D721Med (cell line): ENCODE measurements around the gene GSTA3.

Source experiments
- DNase-seq: peaks from one replicate; pipeline ENCODE4 v3.0.0; 2011; ENCODE audit warnings: low spot score; ENCODE audit not compliant: insufficient read length
- FAIRE-seq: peaks from 2 replicates; lab custom pipeline; 2011; peaks lifted over from hg19 to GRCh38; lab: Jason Lieb, UNC
- TF ChIP-seq, protein P1 (sequence below): IDR thresholded peaks from 2 replicates; pipeline ENCODE4 v1.5.1; 2012; ENCODE audit warnings: mild to moderate bottlenecking, control low read depth; ENCODE audit not compliant: insufficient read depth; ENCODE audit errors: missing control alignments

GSTA3 gene

DNA sequence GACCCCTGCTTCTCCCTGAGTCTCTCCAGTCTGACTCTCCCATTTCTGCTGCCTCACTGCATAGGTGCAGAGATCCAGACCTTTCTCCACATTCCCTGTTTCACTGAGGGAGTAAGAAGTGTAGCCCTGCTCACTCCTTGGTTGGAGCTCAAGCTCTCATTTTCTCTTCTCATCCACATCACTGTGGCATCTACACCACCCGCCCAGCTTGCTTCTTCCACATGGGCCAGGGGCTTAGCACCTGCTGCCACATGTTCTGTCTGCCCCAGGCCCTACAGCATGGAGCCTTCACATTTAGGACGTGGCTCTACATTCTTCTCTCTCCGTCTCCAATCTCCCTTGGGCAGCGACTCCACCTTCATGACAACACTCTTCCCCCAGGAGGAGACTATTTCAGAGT is 60.4 kb downstream of the GSTA3 start:
- DNase-seq = no peak
- no peak for FAIRE-seq
- TF ChIP-seq, protein P1, sequence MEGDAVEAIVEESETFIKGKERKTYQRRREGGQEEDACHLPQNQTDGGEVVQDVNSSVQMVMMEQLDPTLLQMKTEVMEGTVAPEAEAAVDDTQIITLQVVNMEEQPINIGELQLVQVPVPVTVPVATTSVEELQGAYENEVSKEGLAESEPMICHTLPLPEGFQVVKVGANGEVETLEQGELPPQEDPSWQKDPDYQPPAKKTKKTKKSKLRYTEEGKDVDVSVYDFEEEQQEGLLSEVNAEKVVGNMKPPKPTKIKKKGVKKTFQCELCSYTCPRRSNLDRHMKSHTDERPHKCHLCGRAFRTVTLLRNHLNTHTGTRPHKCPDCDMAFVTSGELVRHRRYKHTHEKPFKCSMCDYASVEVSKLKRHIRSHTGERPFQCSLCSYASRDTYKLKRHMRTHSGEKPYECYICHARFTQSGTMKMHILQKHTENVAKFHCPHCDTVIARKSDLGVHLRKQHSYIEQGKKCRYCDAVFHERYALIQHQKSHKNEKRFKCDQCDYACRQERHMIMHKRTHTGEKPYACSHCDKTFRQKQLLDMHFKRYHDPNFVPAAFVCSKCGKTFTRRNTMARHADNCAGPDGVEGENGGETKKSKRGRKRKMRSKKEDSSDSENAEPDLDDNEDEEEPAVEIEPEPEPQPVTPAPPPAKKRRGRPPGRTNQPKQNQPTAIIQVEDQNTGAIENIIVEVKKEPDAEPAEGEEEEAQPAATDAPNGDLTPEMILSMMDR = no peak
